Heart right ventricle (tissue), 16 donors: ENCODE measurements around the gene HYAL1. TPM values are rescaled to one million over a fixed set of nuclear protein-coding genes. Genes with fewer than 3 reads are reported as not detected.

Experiments used
- ATAC-seq, 8 donors: fragments of 200-7000 bp; cut with Tn5 transposase; one replicate each; pipeline ENCODE4 v1.9.1; 2020; ENCODE audit warnings: mild to moderate bottlenecking in 8 of 8, moderate library complexity in 8 of 8, moderate number of reproducible peaks in 1 of 8
- DNase-seq, 2 donors: peaks; one replicate each; pipeline ENCODE4 v3.0.0-alpha.2; 2020
- H3K27ac ChIP-seq, 10 donors: fragments of 200-600 bp; sonication (generic) in 2 of 10; one replicate each; pipeline versions ENCODE4 v1.5.0 to v1.8.0; 2020 to 2022; ENCODE audit warnings: mild to moderate bottlenecking in 3 of 10
- H3K27me3 ChIP-seq, 7 donors: fragments of 200-600 bp; one replicate each; pipeline ENCODE4 v1.8.0; 2021 to 2022; ENCODE audit warnings: mild to moderate bottlenecking in 2 of 7
- H3K36me3 ChIP-seq, 9 donors: fragments of 200-600 bp; sonication (generic) in 1 of 9; one replicate each; pipeline versions ENCODE4 v1.5.0 to v1.8.0; 2020 to 2022; ENCODE audit warnings: mild to moderate bottlenecking in 2 of 9
- H3K4me1 ChIP-seq, 9 donors: fragments of 200-600 bp; sonication (generic) in 1 of 9; one replicate each; pipeline versions ENCODE4 v1.5.0 to v1.8.0; 2020 to 2022; ENCODE audit warnings: mild to moderate bottlenecking in 4 of 9
- H3K4me3 ChIP-seq, 10 donors: fragments of 200-600 bp; sonication (generic) in 2 of 10; one replicate each; pipeline versions ENCODE4 v1.5.0 to v1.8.0; 2020 to 2022; ENCODE audit warnings: mild to moderate bottlenecking in 7 of 10, moderate library complexity in 2 of 10
- H3K9me3 ChIP-seq, 11 donors: fragments of 200-600 bp in 10 of 11; sonication (generic) in 2 of 11; one replicate each; pipeline versions ENCODE4 v1.5.0 to v1.8.0; 2013 to 2022; ENCODE audit warnings: mild to moderate bottlenecking in 2 of 11, control low read depth in 1 of 11, moderate library complexity in 1 of 11
- WGBS, 2 donors: extraction: QIAGEN DNeasy Blood & Tissue Kit; methylation state at CpG; one replicate each; pipeline ENCODE4 v1.1.7; 2013; ENCODE audit warnings: inconsistent platforms in 1 of 2; 5-methylcytosine and 5-hydroxymethylcytosine counted together
- intact Hi-C, 10 donors: fragments of 100-400 bp; cut with DNase I; formaldehyde crosslinking; loops; one replicate each; pipeline versions ENCODE4 v1.11.1 to v1.14.2; 2022
- polyA plus RNA-seq, 2 donors: library from polyadenylated mRNA; stranded (reverse); fragments of 200-250 nt; gene quantifications; one replicate each; pipeline ENCODE4 v1.2.3, GENCODE V29; 2013
- total RNA-seq, 10 donors: library from RNA; stranded (reverse); fragmentation: NEBNext Ultra II Directional in 3 of 10; extraction: Animal tissue kit (Norgen Biotek cat#: 25700) in 3 of 10; gene quantifications; one replicate each; pipeline versions ENCODE4 v1.2.1 to v1.2.4, GENCODE V29; 2021 to 2023
- TF ChIP-seq, protein P1 (sequence below), 9 donors: fragments of 200-600 bp; sonication (generic) in 2 of 9; IDR thresholded peaks; one replicate each; pipeline versions ENCODE4 v1.5.0 to v1.8.0; 2021 to 2022; ENCODE audit warnings: antibody characterized with exemption in 9 of 9, mild to moderate bottlenecking in 5 of 9, moderate library complexity in 1 of 9
- donor health status: Arrhythmogenic right ventricular cardiomyopathy.
- donor health status: ischemic (EF 13 %, LVEDD 7.1; RV severe dilation, severe dysfunction).
- donor health status: healthy with polysubstance abuse.
- donor health status: DM: no; HTN: yes; CAD: no.
- donor health status: DM: no; HTN: no; CAD: no.
- donor health status: ischemic (EF 25% LVEDD 6.9; RV normal size, moderate dysfunction).
- donor health status: ischemic (EF 25% LVEDD 5.7; RV mildly dilated, moderate dysfunction).
- donor health status: healthy.
- donor health status: DM: yes; HTN: yes; CAD: no.
- donor health status: Ischemic cardiomyopathy.
- donor health status: ischemic (EF 35%, LVEDD 5.7; RV mildly dilated, moderate dysfunction).
- donor health status: nonischemic (EF 11% LVEDD 7.7; RV severe dilation, severe dysfunction).
- donor health status: DM: yes; HTN: yes; CAD: no.
- donor health status: PGD.
- donor health status: ischemic (EF 29% LVEDD 5.4; RV normal size, mild dysfunction).
- donor health status: nonischemic (EF 23%, LVEDD 6.1; RV moderate dilation, normal function).

The HYAL1 gene
- total and polyA plus RNA-seq, 12 donors: 41.0 to 120 (median 66.7) TPM

DNA sequence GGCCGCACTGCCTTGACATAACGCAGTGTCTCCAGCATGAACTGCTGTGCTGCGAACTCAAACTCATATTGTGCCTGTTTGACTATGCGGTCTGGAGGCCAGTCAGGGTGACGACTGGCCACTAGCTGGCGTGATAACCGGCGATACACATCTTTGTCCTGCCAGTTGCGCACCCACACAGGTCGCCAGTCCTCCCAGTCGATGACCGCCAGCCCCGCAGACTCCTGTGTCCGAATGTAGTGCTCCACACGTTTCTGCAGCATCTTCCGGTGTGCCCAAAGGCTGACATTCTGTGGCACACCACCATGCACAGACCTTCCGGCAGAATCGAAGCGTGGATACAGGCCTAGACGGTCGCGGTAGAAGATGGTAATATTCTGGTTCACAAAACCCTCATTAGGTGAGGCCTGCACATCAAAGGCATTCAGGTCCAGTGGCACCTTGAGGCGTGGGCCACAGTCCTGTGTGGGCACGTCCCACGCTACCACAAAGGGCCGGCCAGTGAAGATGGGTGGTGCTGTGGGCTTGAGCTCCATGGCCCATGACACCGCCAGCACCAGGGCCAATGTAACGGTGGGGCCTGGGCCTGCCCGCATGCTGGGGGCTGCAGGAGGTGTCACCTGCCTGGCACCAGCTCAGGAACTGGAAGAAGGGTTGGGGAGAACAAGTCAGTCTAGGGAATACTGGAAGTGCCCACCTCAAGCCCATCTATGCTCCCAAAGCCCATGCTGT, 16.7 kb upstream of the HYAL1 start:
- no peak for DNase-seq
- peaks cover 29 to 81% (median 68%) of the 10 kb centered on the region in 9 donors for H3K4me1 ChIP-seq

DNA sequence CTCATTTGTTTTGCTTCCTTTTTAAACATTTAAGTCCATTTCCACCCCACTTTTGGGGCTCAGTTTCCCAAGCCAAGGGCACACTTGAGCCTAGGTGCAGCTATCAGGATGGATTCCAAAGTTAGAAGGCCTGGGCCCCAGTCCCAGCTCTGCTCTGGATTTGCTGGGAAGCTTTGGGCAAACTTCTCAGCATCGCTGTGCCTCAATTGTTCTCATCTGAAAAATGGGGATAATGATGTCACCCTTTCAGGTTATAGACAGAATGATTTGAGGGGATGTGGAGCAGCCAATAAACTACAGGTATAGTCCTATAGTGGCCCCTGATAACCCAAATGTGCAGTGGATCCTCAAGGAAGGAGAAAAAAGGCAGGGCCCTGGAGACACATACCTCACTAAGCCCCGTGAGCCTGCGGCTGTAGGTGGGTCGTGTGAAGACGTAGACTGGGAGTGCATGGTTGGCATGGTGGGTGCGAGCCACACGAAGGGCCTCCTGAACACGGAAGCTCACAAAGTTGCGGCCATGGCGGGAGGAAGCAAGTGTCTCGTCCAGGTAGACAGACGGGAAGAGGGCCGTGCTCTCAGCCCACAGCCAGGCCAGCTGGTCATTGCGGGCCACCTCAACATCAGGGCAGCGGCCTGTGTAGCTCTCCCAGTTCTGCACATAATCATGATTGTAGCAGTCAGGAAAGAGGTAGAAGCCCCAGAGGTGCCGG, 16.0 kb upstream of the HYAL1 start:
- peak overlapping the region; percentile 61 to 99 (median 97) for H3K27ac ChIP-seq
- DNase-seq: no peak
- H3K9me3 ChIP-seq: no peaks in the 10 kb centered on the region
- TF ChIP-seq, protein P1, sequence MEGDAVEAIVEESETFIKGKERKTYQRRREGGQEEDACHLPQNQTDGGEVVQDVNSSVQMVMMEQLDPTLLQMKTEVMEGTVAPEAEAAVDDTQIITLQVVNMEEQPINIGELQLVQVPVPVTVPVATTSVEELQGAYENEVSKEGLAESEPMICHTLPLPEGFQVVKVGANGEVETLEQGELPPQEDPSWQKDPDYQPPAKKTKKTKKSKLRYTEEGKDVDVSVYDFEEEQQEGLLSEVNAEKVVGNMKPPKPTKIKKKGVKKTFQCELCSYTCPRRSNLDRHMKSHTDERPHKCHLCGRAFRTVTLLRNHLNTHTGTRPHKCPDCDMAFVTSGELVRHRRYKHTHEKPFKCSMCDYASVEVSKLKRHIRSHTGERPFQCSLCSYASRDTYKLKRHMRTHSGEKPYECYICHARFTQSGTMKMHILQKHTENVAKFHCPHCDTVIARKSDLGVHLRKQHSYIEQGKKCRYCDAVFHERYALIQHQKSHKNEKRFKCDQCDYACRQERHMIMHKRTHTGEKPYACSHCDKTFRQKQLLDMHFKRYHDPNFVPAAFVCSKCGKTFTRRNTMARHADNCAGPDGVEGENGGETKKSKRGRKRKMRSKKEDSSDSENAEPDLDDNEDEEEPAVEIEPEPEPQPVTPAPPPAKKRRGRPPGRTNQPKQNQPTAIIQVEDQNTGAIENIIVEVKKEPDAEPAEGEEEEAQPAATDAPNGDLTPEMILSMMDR (IDR thresholded peaks at IDR 0.05): no peak
- H3K4me1 ChIP-seq: peaks cover 24 to 77% (median 61%) of the 10 kb centered on the region in 9 donors
- H3K36me3 ChIP-seq: peaks cover 0 to 58% (median 33%) of the 10 kb centered on the region in 9 donors
- 69 to 79% methylated on average over 16 of the region's 16 CpGs for WGBS, 2 donors
- ATAC-seq: no peak
- intact Hi-C loops: no loop called here
- H3K27me3 ChIP-seq: no peaks in the 10 kb centered on the region
- H3K4me3 ChIP-seq: peak overlapping the region in 9 of 10 donors; percentile 57 to 88 (median 81)

More for the DNA sequence above, 16.7 kb upstream of the HYAL1 start:
- Histone ChIP-seq H3K27ac (peak overlapping the region; percentile 91 to 99 (median 97)), H3K9me3 (no peaks in the 10 kb centered on the region), H3K27me3 (no peaks in the 10 kb centered on the region), H3K4me3 (peak overlapping the region; percentile 57 to 88 (median 80)), H3K36me3 (peaks cover 0 to 57% (median 33%) of the 10 kb centered on the region in 9 donors)
- no peak for ATAC-seq
- TF ChIP-seq, protein P1 (IDR thresholded peaks at IDR 0.05): peak in 2 of 9 donors; percentile 6 to 22
- intact Hi-C loops: loop anchor here in 4 of 10 donors (2.0 to 10.0 kb wide), 5 partner anchors 19 to 83 kb away; partner anchors contain the start of genes GNAI2 (in 1 of the 4) and SEMA3B (in 1 of the 4)
- WGBS, 2 donors: 67 to 71% methylated on average over 29 of the region's 29 CpGs

DNA sequence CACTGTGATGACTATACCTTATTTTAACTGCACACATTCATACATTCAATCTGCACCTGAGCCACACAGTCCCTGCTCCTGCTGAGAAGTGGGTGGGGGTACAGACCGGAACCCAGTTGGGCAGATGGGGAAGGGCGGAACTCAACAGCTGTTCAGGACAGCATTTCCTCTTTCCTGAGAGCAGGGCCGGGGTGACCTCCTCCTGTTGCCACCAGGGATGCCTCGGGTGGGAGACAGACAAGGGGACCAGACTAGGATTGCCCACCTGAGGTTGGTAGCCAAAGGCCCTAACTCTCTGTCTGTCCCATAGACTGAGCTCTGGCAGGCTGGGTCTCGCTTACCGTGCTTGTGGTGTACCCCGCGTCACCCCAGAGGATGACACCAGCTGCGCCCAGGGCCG, 15.2 kb upstream of the HYAL1 start:
- peaks cover 0 to 58% (median 33%) of the 10 kb centered on the region in 9 donors for H3K36me3 ChIP-seq
- H3K27ac ChIP-seq: peak overlapping the region in 9 of 10 donors; percentile 21 to 99 (median 97)
- H3K4me3 ChIP-seq: peak overlapping the region in 9 of 10 donors; percentile 57 to 88 (median 81)
- intact Hi-C loops: no loop called here
- 73 to 85% methylated on average over 10 of the region's 10 CpGs for WGBS, 2 donors
- TF ChIP-seq, protein P1 (IDR thresholded peaks at IDR 0.05): no peak
- no peaks in the 10 kb centered on the region for H3K9me3 ChIP-seq
- no peaks in the 10 kb centered on the region for H3K27me3 ChIP-seq
- ATAC-seq (no peak), DNase-seq (no peak)
- peaks cover 19 to 72% (median 55%) of the 10 kb centered on the region in 9 donors for H3K4me1 ChIP-seq

DNA sequence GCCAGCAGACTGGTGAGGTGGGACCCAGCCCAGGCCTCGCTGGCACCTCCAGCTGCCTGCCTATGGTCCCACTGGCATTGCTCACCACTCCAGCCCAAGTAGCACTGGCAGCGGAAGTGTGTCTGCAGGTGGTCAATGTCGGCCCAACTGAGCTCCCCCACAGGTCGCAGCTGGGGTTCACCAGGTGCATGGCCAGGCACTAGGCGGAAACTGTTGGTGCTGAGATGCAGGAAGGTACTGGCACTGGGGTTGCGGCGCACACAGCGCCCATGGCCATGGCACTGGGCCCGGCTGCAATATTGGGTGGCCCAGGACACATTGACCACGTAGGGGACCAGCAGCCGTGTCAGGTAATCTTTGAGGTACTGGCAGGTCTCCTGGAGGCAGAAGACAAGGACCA, 14.8 kb upstream of the HYAL1 start:
- Histone ChIP-seq H3K27me3 (no peaks in the 10 kb centered on the region), H3K36me3 (peaks cover 0 to 58% (median 33%) of the 10 kb centered on the region in 9 donors), H3K27ac (peak overlapping the region in 9 of 10 donors; percentile 21 to 99 (median 91)), H3K9me3 (no peaks in the 10 kb centered on the region), H3K4me3 (peak overlapping the region in 9 of 10 donors; percentile 57 to 88 (median 81)), H3K4me1 (peaks cover 17 to 67% (median 52%) of the 10 kb centered on the region in 9 donors)
- DNase-seq: no peak
- intact Hi-C loops: no loop called here
- 86 to 90% methylated on average over 11 of the region's 11 CpGs for WGBS, 2 donors
- ATAC-seq: no peak
- TF ChIP-seq, protein P1 (IDR thresholded peaks at IDR 0.05): no peak
